Mesendoderm (in vitro differentiated cells): ENCODE results near the gene ENHO.
A peak's percentile ranks its signal among the peaks of the same experiment; 100 is the strongest.
"Not testable (repeated sequence)": the region's sequence is repeated elsewhere in the genome, so short reads cannot be mapped to it uniquely, and the experiment has no call there.

Experiments used
- DNase-seq: peaks from one replicate; pipeline ENCODE4 v3.0.0; 2013
- H2AK5ac ChIP-seq: 2 replicates; pipeline ENCODE4 v1.6.1; 2013; ENCODE audit warnings: low read length, inconsistent platforms
- H2BK120ac ChIP-seq: 2 replicates; pipeline ENCODE4 v1.6.1; 2013; ENCODE audit warnings: low read depth, mild to moderate bottlenecking, low read length, moderate library complexity, mixed read lengths
- H2BK15ac ChIP-seq: replicated peaks from 2 replicates; pipeline ENCODE4 v1.6.1; 2013; ENCODE audit warnings: low read depth, mild to moderate bottlenecking, moderate library complexity
- H2BK5ac ChIP-seq: 2 replicates; pipeline ENCODE4 v1.6.1; 2013; ENCODE audit warnings: low read length, inconsistent platforms
- H3K18ac ChIP-seq: 2 replicates; pipeline ENCODE4 v1.6.1; 2013; ENCODE audit warnings: mild to moderate bottlenecking, low read length, mixed read lengths
- H3K23ac ChIP-seq: one replicate; pipeline ENCODE4 v1.6.1; 2013; ENCODE audit warnings: low read length
- H3K27ac ChIP-seq: 2 replicates; pipeline ENCODE4 v1.5.1; 2013; ENCODE audit warnings: low read depth, mild to moderate bottlenecking, inconsistent platforms, low read length, moderate library complexity
- H3K27me3 ChIP-seq: 2 replicates; pipeline ENCODE4 v1.6.1; 2013; ENCODE audit warnings: low read length, control low read depth, mild to moderate bottlenecking, inconsistent platforms; ENCODE audit not compliant: insufficient read depth, poor library complexity
- H3K36me3 ChIP-seq: 2 replicates; pipeline ENCODE4 v1.6.1; 2013; ENCODE audit warnings: low read length, inconsistent platforms; ENCODE audit not compliant: control insufficient read depth, insufficient read depth
- H3K4ac ChIP-seq: one replicate; pipeline ENCODE4 v1.6.1; 2013; ENCODE audit warnings: low read depth, mild to moderate bottlenecking, low read length, moderate library complexity
- H3K4me1 ChIP-seq: 2 replicates; pipeline ENCODE4 v1.6.1; 2013; ENCODE audit warnings: low read depth, low read length, inconsistent platforms; ENCODE audit not compliant: control insufficient read depth
- H3K4me2 ChIP-seq: 2 replicates; pipeline ENCODE4 v1.6.1; 2013; ENCODE audit warnings: low read length
- H3K4me3 ChIP-seq: 2 replicates; pipeline ENCODE4 v1.5.1; 2013; ENCODE audit warnings: mild to moderate bottlenecking, low read length
- H3K56ac ChIP-seq: one replicate; pipeline ENCODE4 v1.6.1; 2013; ENCODE audit warnings: low read length
- H3K79me1 ChIP-seq: 2 replicates; pipeline ENCODE4 v1.6.1; 2013; ENCODE audit warnings: low read length, inconsistent platforms
- H3K79me2 ChIP-seq: 2 replicates; pipeline ENCODE4 v1.6.1; 2013; ENCODE audit warnings: mild to moderate bottlenecking, low read length; ENCODE audit not compliant: control insufficient read depth, insufficient read depth
- H3K9ac ChIP-seq: 2 replicates; pipeline ENCODE4 v1.6.1; 2013; ENCODE audit warnings: low read length, inconsistent platforms
- H4K5ac ChIP-seq: one replicate; pipeline ENCODE4 v1.6.1; 2013; ENCODE audit warnings: low read length
- H4K8ac ChIP-seq: one replicate; pipeline ENCODE4 v1.6.1; 2013; ENCODE audit warnings: low read depth, mild to moderate bottlenecking, control low read depth, low read length, moderate library complexity
- WGBS: extraction: QIAGEN DNeasy Blood & Tissue Kit; methylation state at CpG from one replicate; pipeline ENCODE4 v1.1.7; 2013; ENCODE audit warnings: low lambda C conversion rate, missing lambda C conversion rate; ENCODE audit not compliant: insufficient coverage; ENCODE audit errors: extremely low coverage; 5-methylcytosine and 5-hydroxymethylcytosine counted together

The ENHO gene

DNA sequence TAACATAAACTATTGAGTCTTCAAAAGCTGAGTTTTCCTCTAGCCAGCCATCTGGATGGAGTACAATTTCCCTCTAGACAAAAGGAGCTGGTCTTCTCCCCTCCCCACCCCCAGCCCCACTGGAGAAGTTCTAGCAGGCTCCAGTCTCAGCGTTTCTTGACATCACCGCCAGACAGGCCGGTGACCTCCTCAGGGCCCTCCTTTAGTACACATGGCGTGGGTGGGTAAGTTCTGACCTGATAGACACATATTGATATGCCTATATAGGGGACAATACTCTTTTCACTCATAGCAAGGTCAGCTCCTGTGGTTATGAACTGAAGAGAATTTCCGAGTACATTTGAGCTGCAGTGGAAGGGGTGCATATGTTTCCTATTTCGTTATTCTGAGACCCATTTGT lies 37.0 kb downstream of the ENHO start:
- no peak overlapping the region for H3K23ac ChIP-seq
- H2BK120ac ChIP-seq, result no peak overlapping the region
- no peaks in the 10 kb centered on the region for H3K79me2 ChIP-seq
- H4K5ac ChIP-seq, result no peak overlapping the region
- no peak overlapping the region for H4K8ac ChIP-seq
- H3K27me3 ChIP-seq, result no peaks in the 10 kb centered on the region
- H3K4ac ChIP-seq, result no peak overlapping the region
- no peaks in the 10 kb centered on the region for H3K36me3 ChIP-seq
- no peak overlapping the region for H2BK15ac ChIP-seq
- H2BK5ac ChIP-seq, result no peak overlapping the region
- H2AK5ac ChIP-seq, result no peak overlapping the region
- H3K4me2 ChIP-seq, result no peak overlapping the region
- no peaks in the 10 kb centered on the region for H3K79me1 ChIP-seq
- H3K9ac ChIP-seq, result no peak overlapping the region
- no peak overlapping the region for H3K4me3 ChIP-seq
- H3K4me1 ChIP-seq, result no peaks in the 10 kb centered on the region
- no peak for DNase-seq
- WGBS, result no CpG with 5 or more reads among the region's 6 CpGs
- H3K56ac ChIP-seq, result no peak overlapping the region
- H3K27ac ChIP-seq, result no peak overlapping the region
- no peak overlapping the region for H3K18ac ChIP-seq

DNA sequence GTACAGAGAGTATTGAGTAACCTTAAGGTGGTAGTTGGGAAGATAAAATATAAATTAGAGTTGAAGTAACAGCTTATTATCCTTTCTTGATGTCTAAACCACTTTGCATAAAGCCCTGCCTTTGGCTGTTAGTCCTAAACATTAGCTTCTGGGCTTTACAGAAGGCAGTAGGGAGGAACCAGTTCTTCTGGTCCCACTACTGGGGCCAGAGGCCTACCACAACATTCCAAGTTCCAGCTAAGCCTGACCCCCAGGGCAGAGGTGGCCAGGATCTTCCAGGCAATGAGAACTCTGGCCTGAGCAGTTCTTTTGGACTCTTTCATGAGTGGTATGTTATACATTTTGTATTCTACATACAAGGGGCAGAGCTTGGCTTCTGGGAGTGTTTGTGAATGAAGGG lies 38.1 kb downstream of the ENHO start:
- Histone ChIP-seq H2AK5ac (no peak overlapping the region), H3K56ac (no peak overlapping the region), H2BK15ac (no peak overlapping the region), H3K36me3 (no peaks in the 10 kb centered on the region), H3K4me1 (no peaks in the 10 kb centered on the region), H3K4me2 (no peak overlapping the region), H3K79me2 (no peaks in the 10 kb centered on the region), H3K27me3 (no peaks in the 10 kb centered on the region), H3K18ac (no peak overlapping the region), H2BK5ac (no peak overlapping the region), H3K4ac (no peak overlapping the region), H3K27ac (no peak overlapping the region), H4K8ac (no peak overlapping the region), H3K9ac (no peak overlapping the region), H4K5ac (no peak overlapping the region), H2BK120ac (no peak overlapping the region), H3K79me1 (no peaks in the 10 kb centered on the region), H3K23ac (no peak overlapping the region), H3K4me3 (no peak overlapping the region)
- peak; percentile 23 for DNase-seq

DNA sequence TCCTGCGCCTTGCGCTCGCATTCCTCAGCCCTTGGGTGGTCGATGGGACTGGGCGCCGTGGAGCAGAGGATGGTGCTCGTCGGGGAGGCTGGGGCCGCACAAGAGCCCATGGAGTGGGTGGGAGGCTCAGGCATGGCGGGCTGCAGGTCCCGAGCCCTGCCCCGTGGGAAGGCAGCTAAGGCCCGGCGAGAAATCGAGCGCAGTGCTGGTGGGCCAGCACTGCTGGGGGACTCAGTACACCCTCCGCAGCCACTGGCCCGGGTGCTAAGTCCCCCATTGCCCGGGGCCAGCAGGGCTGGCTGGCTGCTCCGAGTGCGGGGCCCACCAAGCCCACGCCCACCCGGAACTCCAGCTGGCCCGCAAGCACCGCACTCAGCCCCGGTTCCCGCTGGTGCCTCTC lies 40.0 kb downstream of the ENHO start:
- WGBS, result no CpG with 5 or more reads among the region's 27 CpGs
- DNase-seq, result not testable (repeated sequence)

DNA sequence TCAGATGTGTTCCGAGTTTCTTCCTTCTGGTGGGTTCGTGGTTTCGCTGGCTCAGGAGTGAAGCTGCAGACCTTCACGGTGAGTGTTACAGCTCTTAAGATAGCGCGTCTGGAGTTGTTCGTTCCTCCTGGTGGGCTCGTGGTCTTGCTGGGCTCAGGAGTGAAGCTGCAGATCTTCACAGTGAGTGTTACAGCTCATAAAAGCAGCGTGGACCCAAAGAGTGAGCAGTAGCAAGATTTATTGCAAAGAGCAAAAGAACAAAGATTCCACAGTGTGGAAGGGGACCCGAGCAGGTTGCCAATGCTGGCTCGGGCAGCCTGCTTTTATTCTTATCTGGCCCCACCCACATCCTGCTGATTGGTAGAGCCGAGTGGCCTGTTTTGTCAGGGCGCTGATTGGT lies 41.2 kb downstream of the ENHO start:
- H2BK5ac ChIP-seq, H2AK5ac ChIP-seq, H2BK120ac ChIP-seq, H4K8ac ChIP-seq, H3K27ac ChIP-seq, H3K23ac ChIP-seq, H3K4ac ChIP-seq, H3K9ac ChIP-seq, H3K56ac ChIP-seq, H3K79me1 ChIP-seq, H3K79me2 ChIP-seq, H3K36me3 ChIP-seq, DNase-seq, H3K18ac ChIP-seq, H2BK15ac ChIP-seq, H3K4me3 ChIP-seq, H3K27me3 ChIP-seq, H3K4me2 ChIP-seq, H3K4me1 ChIP-seq, H4K5ac ChIP-seq: not testable (repeated sequence)
- WGBS, result no CpG with 5 or more reads among the region's 13 CpGs

More for the DNA sequence above, 40.0 kb downstream of the ENHO start:
- not testable (repeated sequence) for H3K9ac ChIP-seq, H3K4me2 ChIP-seq, H3K23ac ChIP-seq, H3K4me1 ChIP-seq, H3K4me3 ChIP-seq, H3K27me3 ChIP-seq, H2AK5ac ChIP-seq, H4K8ac ChIP-seq, H2BK15ac ChIP-seq, H2BK5ac ChIP-seq, H3K36me3 ChIP-seq, H3K27ac ChIP-seq, H3K18ac ChIP-seq, H3K79me2 ChIP-seq, H2BK120ac ChIP-seq, H3K56ac ChIP-seq, H4K5ac ChIP-seq, H3K79me1 ChIP-seq, H3K4ac ChIP-seq

DNA sequence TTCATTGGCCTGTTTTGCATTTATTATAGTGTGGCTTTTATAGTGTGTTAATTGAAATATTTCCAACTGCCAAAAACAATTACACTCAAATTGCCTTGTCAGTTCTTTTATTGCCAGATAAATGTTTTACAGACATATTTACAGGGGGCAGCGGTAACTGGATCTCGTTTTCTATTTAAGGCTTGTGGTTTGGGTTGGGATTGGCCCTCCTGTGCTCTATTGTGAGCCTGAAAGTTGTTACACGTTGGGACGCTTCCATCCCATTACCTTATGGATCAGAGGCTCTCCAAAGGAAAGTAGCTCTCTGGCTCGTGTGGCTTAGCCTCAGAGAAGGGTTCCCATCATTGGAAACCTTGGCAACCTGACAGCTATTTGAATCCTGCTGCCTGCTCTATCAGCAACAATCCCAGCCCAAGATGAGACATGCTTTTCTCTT lies 43.3 kb downstream of the ENHO start:
- Histone ChIP-seq H3K4ac (no peak overlapping the region), H3K36me3 (no peaks in the 10 kb centered on the region), H3K23ac (no peak overlapping the region), H2BK120ac (no peak overlapping the region), H4K5ac (no peak overlapping the region), H4K8ac (no peak overlapping the region), H2BK15ac (no peak overlapping the region), H3K9ac (no peak overlapping the region), H2AK5ac (no peak overlapping the region), H3K56ac (no peak overlapping the region), H2BK5ac (no peak overlapping the region), H3K79me1 (no peaks in the 10 kb centered on the region), H3K18ac (no peak overlapping the region), H3K27me3 (no peaks in the 10 kb centered on the region), H3K4me3 (no peak overlapping the region), H3K4me1 (no peaks in the 10 kb centered on the region), H3K27ac (no peak overlapping the region), H3K4me2 (no peak overlapping the region), H3K79me2 (no peaks in the 10 kb centered on the region)
- DNase-seq, result no peak
- WGBS, result no CpG with 5 or more reads among the region's 5 CpGs

DNA sequence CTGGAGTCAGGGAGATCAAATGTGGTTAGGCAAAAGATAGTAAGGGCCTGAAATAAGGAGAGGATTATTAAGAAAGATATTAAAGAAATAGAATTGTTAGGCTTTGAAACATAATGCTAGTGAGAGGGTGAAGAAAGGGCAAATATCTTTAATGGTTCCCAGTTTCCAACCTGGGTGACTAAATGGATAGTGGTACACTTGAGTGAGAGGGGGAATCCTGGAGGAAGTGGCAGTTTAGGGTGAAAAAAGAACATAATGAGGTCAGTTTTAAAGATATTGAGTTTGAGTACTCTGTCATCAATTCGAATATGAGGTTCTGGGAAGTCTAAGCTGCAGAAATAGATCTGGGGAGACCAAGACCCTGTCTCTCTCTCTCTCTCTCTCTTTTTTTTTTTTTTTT lies 45.2 kb downstream of the ENHO start:
- Histone ChIP-seq H3K4ac (no peak overlapping the region), H2BK15ac (no peak overlapping the region), H3K36me3 (no peaks in the 10 kb centered on the region), H3K18ac (no peak overlapping the region), H3K56ac (no peak overlapping the region), H2BK120ac (no peak overlapping the region), H3K4me1 (no peaks in the 10 kb centered on the region), H3K23ac (no peak overlapping the region), H3K9ac (no peak overlapping the region), H3K27ac (no peak overlapping the region), H4K8ac (no peak overlapping the region), H3K4me2 (no peak overlapping the region), H4K5ac (no peak overlapping the region), H3K79me2 (no peaks in the 10 kb centered on the region), H2BK5ac (no peak overlapping the region), H3K4me3 (no peak overlapping the region), H3K79me1 (no peaks in the 10 kb centered on the region), H3K27me3 (no peaks in the 10 kb centered on the region), H2AK5ac (no peak overlapping the region)
- no CpG with 5 or more reads among the region's 1 CpG for WGBS
- DNase-seq, result no peak
